Ovary (tissue), 3 donors: Measurements from ENCODE around the gene WDR55.

Experiments used
- CTCF ChIP-seq, 3 donors: fragments of 450-650 bp in 2 of 3; fragments of 200-600 bp in 1 of 3; IDR thresholded peaks; one replicate each; pipeline versions ENCODE4 v1.5.1 to v1.8.0; 2016 to 2022; ENCODE audit warnings: antibody characterized with exemption in 3 of 3, mild to moderate bottlenecking in 1 of 3
- EP300 ChIP-seq: sonication (generic); formaldehyde crosslinking; IDR thresholded peaks from one replicate; pipeline ENCODE4 v1.6.1; 2017; ENCODE audit warnings: antibody characterized with exemption
- POLR2A ChIP-seq: fragments of 450-650 bp; IDR thresholded peaks from one replicate; pipeline ENCODE4 v1.6.1; 2017; ENCODE audit warnings: antibody characterized with exemption, mild to moderate bottlenecking, moderate library complexity
- donor health status: DM: no; HTN: no; CAD: no.

GRCh38 chr5:140707812-140708211, 43.1 kb downstream of the WDR55 start:
- no peak for TF ChIP-seq EP300
- TF ChIP-seq CTCF (IDR thresholded peaks at IDR 0.05) = no peak
- no peak for TF ChIP-seq POLR2A
